ENCODE results near the gene PIAS1.

DNA sequence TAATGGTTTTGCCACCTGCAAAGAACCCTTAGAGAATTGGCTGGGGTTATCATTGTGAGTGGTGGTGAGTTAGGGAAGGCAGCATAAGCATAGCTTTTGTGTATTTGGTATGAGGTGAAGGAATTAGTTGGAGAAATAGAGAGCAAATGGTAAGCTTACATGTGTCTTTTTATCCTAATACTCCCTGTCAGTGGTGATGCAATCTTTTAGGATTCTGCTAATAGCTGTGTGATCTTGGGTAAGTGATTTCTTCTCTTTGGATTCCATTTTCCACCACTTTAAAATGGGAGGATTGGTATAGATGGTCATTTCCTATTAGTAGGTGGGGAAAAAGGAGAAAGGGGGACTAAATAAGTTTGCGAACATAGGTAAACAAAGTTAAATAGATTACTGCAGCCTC is 30.9 kb downstream of the PIAS1 start:
- TF ChIP-seq POLR2A (IDR thresholded peaks at IDR 0.05), result no peak
- TF ChIP-seq, protein P1, sequence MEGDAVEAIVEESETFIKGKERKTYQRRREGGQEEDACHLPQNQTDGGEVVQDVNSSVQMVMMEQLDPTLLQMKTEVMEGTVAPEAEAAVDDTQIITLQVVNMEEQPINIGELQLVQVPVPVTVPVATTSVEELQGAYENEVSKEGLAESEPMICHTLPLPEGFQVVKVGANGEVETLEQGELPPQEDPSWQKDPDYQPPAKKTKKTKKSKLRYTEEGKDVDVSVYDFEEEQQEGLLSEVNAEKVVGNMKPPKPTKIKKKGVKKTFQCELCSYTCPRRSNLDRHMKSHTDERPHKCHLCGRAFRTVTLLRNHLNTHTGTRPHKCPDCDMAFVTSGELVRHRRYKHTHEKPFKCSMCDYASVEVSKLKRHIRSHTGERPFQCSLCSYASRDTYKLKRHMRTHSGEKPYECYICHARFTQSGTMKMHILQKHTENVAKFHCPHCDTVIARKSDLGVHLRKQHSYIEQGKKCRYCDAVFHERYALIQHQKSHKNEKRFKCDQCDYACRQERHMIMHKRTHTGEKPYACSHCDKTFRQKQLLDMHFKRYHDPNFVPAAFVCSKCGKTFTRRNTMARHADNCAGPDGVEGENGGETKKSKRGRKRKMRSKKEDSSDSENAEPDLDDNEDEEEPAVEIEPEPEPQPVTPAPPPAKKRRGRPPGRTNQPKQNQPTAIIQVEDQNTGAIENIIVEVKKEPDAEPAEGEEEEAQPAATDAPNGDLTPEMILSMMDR (IDR thresholded peaks at IDR 0.05), result no peak
